GM18873 (cell line): ENCODE results near the gene DDB1.
A peak's percentile ranks its signal among the peaks of the same experiment; 100 is the strongest.

Experiments
- ATAC-seq: cut with Tn5 transposase; IDR thresholded peaks from one replicate; pipeline ENCODE4 v1.9.1; 2021; ENCODE audit warnings: mild to moderate bottlenecking, moderate library complexity, moderate number of reproducible peaks; ENCODE audit not compliant: unreplicated experiment, low FRiP score

Gene DDB1

GRCh38 chr11:61337706-61338470 is 5.0 kb upstream of the DDB1 start:
- ATAC-seq = no peak

DNA sequence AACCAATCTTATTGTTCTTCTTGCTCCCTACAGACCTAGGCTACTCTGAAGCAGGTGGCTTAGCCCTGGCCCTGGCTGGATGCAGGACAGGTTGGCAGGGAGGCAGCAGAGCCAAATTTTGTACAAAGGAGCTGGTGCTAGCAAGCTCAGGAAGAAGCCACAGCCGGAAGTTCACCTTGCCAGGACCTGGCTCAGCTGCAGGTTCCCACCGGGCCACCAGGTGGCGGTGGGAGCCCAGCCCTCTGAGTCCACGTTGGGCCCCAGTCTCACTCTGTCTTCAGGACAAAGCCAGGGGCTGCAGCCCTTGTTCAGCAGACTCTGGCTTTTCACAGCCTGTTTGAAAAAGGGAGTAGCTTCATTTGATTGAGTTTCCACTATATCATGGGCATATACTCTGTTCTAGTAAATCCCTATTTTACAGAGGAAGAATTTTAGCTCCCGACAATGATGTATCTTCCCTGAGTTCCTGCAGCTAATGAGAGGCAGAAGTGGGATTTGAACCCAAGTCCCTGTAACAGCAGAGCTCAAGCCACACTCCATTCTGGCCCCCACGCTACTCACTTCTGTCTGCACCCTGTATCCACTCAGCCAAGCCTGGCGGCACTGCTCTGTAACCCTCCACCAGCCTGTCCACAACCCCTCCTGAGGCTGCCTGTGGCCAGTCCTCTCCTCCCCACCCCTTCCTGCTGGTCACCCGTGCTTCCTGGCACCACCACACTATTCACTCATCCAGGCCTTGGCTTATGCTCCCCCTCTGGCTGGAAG is 3.4 kb upstream of the DDB1 start:
- ATAC-seq = peak; percentile 48

GRCh38 chr11:61335355-61335710 is 2.4 kb upstream of the DDB1 start:
- ATAC-seq = no peak

- ATAC-seq = no peak
These were observed 1.8 kb upstream of the DDB1 start for GRCh38 chr11:61334434-61335354.

DNA sequence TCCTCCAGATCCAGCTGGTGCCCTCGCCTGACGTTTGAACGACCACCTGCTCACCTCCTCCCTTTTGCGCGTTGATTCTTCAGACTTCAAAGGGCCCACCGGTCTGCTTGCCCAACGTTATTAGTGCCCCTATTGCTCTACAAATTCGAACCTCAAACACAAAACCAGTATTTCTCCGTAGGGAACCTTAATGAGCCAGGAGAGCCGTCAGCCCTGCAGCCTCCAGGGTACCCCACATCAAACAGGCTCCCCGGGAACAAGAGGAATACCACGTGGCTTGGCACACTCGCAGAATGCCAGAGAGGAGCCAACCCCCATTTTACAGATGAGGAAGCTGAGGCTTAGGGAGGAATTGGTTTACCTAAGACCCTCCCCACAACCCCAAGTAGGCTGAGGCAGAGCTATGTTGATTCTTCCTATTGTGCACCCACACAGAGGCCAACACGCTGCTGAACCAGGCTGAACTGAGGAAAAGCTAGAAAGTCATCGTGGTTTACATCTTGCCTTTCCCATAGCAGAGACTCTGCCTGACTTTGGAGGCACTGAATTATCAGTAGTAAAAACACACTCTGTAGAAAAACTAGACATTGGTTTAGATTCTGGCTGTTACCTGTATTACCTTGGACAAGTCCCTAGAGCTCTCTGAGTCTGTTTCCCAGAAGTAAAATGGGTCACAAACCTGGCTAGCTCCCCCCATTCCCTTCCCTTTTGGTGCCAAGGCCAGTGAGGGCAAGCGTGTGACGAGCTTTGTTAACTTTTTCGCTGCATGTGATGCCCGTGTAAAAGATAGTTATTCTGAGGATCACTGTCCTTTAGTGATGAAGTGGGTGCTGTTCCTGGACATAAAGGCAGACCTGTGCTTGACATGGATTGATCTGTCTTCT is 887 bp upstream of the DDB1 start:
- no peak for ATAC-seq

- no peak for ATAC-seq
These were observed 566 bp downstream of the DDB1 start for GRCh38 chr11:61332281-61332796.

GRCh38 chr11:61331651-61332050 is 1.3 kb downstream of the DDB1 start:
- ATAC-seq = no peak

DNA sequence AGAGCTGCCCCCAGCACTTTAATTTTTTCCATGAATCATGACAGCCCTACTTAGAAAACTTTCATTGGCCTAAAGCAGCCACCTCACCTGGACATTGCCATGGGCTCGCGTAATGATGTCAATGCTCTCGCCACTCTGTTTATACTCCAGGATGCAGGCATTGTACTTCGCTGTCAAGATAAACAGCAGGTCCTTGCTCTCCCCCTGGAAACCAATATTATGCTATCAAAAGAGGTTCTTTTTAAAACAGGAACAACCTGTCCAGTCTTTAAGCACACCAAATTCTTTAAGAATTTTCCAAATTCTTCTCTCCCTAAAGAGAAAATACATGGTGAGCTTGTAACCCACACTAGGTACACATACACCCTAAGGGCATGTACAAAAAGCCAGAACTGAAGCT is 3.0 kb downstream of the DDB1 start:
- ATAC-seq = no peak

DNA sequence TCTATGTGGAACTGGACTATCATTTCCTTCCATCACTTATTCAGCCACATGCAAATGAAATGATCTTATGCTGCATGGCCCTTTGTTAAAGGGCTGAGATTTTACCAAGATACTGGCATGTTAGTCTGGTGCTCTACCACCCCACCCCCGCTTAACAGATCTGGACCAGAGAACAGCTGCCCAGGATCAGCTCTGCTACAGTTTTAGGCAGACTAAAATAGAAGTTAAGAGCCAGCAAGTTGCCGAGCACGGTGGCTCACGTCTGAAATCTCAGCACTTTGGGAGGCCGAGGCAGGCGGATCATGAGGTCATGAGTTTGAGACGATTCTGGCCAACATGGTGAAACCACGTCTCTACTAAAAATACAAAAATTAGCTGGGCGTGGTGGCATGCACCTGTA is 4.6 kb downstream of the DDB1 start:
- ATAC-seq = no peak

- ATAC-seq = no peak
These were observed 5.2 kb downstream of the DDB1 start for GRCh38 chr11:61327669-61328071.

DNA sequence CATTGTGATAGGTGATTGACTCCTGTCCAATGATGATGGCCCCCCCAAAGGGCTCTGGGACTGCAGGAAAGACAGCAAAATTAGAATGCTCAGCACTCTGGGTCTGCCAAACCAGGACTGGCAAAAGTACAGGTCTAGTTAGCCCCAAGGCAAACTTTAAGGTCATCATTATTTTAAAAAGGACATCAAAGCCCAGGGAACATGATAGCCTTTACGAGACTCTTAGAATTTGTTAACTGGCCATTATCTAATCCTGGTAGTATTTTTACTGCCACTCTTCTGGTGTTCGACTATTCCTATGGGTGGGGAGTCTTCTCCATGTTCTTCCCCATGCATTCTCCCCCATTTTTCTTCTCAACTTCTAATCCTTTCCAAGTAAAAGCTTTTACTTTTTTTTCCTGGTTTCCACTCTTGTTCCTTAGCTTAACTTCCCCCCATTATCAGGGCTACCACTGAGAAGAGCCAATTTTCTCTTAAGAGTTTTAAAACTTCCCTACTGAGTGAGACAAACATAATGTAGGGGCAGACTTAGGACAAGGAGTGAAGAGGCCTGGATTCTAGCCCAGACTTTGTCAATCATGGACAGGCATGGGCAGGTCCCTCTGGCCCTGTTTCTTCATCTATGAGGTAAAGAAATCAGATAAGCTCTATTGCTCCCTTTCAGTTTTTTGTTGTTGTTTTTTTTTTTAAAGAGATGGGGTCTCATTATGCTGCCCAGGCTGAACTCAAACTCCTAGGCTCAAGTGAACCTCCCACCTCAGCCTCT is 7.1 kb downstream of the DDB1 start:
- ATAC-seq = no peak

DNA sequence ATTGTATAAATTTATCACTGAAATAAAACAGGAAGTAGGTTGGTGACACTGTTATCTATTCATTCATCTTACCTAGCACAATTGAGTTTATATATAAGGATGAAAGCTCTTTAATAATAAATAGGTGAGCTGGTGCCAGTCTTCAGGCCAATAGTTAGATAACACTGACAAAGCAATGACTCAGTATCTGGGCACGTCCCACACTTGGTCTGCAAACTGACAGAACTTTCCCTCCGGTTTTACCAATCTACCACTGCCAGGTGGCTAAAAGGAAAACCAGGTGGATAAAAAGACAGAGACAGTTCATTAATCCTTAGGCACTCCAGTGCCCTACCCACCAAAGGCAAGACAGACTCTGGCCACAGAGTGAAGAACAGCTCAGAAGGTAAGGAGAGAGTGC is 17.6 kb downstream of the DDB1 start:
- no peak for ATAC-seq

DNA sequence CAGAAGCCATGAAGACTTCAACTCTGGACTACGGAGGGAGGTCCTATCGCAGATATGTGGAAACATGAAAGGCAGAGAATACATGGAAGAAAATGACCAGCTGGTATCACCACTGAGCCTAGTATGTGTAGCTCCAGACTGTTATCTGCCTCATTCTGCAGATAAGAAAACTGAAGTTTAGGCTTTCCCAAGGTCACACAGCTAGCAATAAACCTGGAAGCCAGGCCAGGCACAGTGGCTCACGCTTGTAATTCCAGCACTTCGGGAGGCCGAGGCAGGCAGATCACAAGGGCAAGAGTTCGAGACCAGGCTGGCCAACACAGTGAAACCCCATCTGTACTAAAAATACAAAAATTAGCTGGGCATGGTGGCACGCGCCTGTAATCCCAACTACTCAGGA is 22.2 kb downstream of the DDB1 start:
- no peak for ATAC-seq

DNA sequence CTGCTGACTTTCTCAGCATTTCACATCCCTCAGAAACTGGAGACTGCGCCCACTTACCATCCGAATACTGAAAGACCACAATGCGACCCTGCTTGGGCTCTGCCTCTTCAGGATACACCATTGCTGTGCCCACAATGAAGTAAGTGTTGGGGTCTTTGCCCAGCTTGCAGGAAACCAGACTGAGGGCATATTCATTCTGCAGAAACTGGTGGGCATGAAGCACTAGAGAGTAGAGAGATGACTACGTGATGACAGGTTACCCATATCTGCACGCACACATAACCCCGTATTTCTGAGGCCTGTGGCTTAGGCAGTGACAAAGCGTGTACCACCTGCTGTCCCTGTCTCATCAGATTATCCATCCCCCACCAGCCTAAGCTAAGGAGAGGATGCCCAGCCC is 23.2 kb downstream of the DDB1 start:
- ATAC-seq = no peak

GRCh38 chr11:61309141-61309540 is 23.8 kb downstream of the DDB1 start:
- ATAC-seq = no peak

GRCh38 chr11:61307354-61307753 is 25.6 kb downstream of the DDB1 start:
- ATAC-seq = no peak

DNA sequence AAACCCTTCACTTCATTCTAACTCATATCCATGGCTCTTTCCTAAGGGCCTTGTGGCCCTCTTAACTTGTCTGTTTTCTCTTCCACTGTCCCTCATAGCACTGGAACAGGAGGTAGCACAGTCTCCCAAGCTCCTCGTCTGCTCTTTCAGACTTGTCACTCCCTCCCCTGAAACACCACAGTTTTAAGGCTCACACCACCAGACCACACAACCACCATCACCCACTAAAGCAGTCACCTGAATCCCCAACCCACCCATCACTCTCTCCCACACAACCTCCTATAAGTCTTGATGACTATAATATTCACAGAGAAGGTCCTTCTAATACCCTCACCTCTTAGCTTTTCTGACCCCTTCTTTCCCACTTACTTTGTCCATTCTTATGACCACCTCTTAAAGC is 26.7 kb downstream of the DDB1 start:
- ATAC-seq = no peak

DNA sequence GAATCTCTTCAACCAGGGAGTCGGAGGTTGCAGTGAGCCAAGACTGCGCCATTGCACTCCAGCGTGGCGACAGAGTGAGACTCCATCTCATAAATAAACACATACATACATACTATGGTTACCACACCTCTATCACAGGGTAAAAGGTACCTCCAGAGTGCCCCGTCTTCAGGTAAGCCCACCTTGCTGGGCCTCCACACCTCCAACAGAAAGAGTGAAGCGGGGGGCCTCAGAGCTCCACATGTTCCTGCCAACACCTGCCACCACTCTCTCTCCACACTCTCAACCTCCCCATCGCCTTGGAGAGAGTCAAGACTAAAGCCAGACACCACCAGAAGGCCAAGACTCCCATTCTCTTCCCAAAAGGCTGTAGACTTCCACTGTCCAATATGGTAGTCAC is 27.5 kb downstream of the DDB1 start:
- ATAC-seq = no peak

DNA sequence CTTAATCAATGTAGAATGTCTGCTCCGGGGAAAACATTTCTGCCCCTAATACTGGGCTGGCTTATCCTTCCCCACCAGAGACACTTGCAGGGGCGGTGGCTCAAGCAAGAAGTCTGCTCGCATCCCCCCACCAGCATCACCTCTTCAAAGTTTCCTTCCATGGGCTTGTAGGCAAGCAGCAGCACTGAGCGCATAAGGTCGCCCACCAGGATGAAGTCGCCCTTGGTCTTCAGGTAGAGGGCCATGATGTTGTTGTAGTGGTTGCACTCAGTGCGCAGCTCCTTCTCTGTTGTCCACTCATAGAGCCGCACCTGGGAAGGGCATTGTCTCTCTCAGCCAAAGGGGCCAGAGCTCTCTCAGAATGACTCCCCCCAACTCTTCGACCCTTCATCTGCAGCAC is 29.2 kb downstream of the DDB1 start:
- ATAC-seq = no peak
